ENCODE results near the gene YLPM1. TPM values are rescaled to one million over a fixed set of nuclear protein-coding genes. Genes with fewer than 3 reads are reported as not detected.
"Not testable (repeated sequence)": the region's sequence is repeated elsewhere in the genome, so short reads cannot be mapped to it uniquely, and the experiment has no call there.

Gene YLPM1
- total RNA-seq, 1 donor: 39.7 TPM

DNA sequence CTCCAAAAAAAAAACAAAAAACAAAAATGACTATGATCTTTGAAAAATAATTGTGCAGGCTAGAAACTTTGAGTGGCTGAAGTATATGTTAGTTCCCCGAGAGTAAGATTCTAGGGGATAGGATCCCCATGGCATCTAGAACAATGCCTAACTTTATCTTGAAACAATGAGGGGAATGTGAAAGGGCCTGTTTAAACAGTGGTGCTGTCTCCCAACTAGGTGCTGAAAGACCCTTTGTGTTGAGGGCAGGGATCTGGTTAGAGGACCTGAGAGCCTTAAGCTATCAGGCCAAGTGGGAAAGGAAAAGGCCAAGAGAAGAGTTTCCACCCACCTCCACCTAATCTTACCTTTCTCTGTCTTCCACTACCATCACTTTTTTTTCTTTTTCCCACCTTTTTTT is 6.8 kb upstream of the YLPM1 start:
- H3K4me3 ChIP-seq (ENCODE audit: low read depth, low read length): no peak overlapping the region
- TF ChIP-seq, protein P1, sequence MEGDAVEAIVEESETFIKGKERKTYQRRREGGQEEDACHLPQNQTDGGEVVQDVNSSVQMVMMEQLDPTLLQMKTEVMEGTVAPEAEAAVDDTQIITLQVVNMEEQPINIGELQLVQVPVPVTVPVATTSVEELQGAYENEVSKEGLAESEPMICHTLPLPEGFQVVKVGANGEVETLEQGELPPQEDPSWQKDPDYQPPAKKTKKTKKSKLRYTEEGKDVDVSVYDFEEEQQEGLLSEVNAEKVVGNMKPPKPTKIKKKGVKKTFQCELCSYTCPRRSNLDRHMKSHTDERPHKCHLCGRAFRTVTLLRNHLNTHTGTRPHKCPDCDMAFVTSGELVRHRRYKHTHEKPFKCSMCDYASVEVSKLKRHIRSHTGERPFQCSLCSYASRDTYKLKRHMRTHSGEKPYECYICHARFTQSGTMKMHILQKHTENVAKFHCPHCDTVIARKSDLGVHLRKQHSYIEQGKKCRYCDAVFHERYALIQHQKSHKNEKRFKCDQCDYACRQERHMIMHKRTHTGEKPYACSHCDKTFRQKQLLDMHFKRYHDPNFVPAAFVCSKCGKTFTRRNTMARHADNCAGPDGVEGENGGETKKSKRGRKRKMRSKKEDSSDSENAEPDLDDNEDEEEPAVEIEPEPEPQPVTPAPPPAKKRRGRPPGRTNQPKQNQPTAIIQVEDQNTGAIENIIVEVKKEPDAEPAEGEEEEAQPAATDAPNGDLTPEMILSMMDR (IDR thresholded peaks at IDR 0.05; ENCODE audit: insufficient read depth, low read length): no peak
- no peak for DNase-seq (ENCODE audit: low read depth)

DNA sequence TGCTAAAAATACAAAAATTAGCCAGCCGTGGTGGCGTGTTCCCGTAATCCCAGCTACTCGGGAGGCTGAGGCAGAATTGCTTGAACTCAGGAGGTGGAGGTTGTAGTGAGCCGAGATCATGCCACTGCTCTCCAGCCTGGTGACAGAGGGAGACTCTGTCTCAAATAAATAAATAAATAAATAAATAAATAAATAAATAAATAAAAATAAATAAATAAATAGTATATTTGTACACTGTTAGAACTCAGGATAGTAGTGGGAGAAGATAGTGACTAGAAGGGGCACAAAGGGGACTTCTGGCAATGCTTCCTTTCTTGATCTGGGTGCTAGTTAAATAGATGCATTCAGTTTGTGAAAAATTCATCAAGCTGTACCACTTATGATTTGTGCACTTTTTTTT is 4.6 kb upstream of the YLPM1 start:
- not testable (repeated sequence) for DNase-seq (ENCODE audit: low read depth); H3K4me3 ChIP-seq (ENCODE audit: low read depth, low read length)

DNA sequence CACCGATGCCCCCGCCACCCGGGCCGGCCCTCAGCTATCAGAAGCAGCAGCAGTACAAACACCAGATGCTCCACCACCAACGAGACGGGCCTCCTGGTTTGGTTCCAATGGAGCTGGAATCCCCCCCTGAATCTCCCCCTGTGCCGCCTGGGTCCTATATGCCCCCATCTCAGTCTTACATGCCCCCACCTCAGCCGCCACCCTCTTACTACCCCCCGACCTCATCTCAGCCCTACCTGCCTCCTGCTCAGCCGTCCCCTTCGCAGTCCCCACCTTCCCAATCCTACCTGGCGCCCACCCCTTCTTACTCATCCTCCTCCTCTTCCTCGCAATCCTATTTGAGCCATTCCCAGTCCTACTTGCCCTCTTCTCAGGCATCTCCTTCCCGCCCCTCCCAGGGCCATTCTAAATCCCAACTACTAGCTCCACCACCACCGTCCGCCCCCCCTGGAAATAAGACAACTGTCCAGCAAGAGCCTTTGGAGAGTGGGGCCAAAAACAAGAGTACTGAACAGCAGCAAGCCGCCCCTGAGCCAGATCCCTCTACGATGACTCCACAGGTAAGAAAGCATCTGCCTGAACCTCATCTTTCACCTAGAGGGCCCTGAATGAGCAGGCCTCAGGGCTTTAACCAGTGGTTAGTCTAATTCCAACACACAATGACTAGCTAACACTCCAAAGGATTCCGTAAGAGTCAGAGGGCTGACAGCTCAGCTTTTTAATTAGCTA is 851 bp downstream of the YLPM1 start:
- DNase-seq (ENCODE audit: low read depth): peak; percentile 13
- TF ChIP-seq, protein P1 (IDR thresholded peaks at IDR 0.05; ENCODE audit: insufficient read depth, low read length): no peak
- peak overlapping the region; percentile 89 for H3K4me3 ChIP-seq (ENCODE audit: low read depth, low read length)

DNA sequence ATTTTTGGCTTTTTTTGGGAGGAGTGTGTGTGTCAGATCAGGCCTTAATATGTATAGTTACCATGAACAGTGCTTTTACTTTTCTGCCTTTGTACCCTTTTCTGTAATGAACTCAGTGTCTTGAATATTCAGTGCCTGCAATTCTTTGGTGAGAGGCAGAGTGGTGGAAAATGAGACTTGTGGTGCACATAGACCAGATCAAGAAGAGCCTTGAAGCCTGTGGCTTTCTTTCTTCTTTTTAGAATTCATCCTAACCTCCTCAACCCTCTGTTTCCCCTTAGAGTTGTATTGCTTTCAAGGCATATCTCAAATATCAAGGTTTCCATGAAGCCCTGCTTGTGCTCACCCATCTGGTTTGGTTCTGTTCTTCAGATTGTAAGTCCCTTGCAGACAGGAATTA is 2.6 kb downstream of the YLPM1 start:
- DNase-seq (ENCODE audit: low read depth): no peak
- H3K4me3 ChIP-seq (ENCODE audit: low read depth, low read length): peak overlapping the region; percentile 89
- TF ChIP-seq, protein P1 (IDR thresholded peaks at IDR 0.05; ENCODE audit: insufficient read depth, low read length): no peak

DNA sequence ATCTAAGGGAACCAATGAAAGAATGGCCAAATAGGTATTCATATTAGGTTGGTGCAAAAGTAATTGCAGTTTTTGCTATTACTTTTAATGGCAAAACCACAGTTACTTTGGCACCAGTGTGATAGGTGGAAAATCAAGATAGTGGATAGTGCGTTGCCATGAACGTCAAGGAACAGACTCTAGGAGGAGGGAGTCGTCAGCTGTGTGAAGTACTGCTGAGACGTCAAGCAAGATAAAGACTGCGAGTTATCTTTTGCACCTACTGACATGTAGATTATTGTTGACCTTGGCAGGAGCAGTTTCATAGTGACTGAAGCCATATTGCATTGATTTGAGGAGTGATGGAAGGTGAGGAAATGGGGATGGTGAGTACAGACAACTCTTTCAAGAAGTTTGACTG is 8.3 kb downstream of the YLPM1 start:
- no peak for DNase-seq (ENCODE audit: low read depth)
- TF ChIP-seq, protein P1 (IDR thresholded peaks at IDR 0.05; ENCODE audit: insufficient read depth, low read length): no peak
- no peak overlapping the region for H3K4me3 ChIP-seq (ENCODE audit: low read depth, low read length)

DNA sequence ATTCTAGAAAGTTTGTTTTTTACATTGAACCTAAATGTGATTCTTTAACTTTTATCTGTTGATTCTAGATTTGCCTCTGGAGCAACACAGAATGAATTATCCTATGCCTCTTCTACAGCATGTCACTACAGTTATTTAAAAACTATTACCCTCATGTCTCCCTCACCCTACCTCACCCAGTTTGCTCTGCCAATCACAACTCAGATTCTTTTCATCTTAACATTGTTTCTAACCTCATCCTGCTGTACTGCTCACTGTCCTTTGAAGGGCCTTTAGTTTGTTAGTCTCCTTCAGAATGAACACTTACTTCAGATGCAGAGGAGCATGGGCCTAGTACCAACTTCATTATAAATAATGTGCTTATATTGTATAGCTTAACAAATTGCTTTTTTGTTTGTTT is 21.5 kb downstream of the YLPM1 start:
- H3K4me3 ChIP-seq (ENCODE audit: low read depth, low read length): no peak overlapping the region
- DNase-seq (ENCODE audit: low read depth): no peak
- TF ChIP-seq, protein P1 (IDR thresholded peaks at IDR 0.05; ENCODE audit: insufficient read depth, low read length): no peak

DNA sequence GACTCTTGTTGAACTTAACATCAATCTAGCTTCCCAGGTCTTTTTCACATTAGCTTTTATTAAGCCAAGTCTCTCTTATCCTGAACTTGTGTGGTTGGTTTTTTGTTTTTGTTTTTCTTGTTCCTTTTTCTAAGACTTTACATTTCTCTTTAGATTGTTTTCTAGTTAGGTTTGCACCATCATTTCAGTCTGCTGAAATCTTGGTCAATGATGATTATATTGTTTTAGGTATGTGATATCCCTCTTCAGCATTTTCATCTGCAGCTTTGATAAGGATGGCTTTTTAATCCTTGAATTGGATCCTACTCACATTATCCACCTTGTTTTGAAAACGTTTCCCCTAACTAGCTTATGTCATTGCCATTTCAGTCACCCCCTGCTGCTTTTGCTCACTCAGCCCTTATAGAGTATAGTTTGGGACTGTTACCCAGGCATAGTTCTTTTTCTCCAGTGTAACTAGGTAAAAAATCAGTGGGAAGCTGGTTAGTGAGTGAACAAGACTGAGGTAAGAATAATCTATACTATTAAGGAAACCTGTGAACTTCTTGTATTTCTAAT is 22.0 kb downstream of the YLPM1 start:
- DNase-seq (ENCODE audit: low read depth): no peak
- TF ChIP-seq, protein P1 (IDR thresholded peaks at IDR 0.05; ENCODE audit: insufficient read depth, low read length): no peak

More for the DNA sequence above, 22.0 kb downstream of the YLPM1 start:
- H3K4me3 ChIP-seq (ENCODE audit: low read depth, low read length): no peak overlapping the region
